Panc1 (cell line): ENCODE data around the gene ZNF318. TPM values are rescaled to one million over a fixed set of nuclear protein-coding genes. Genes with fewer than 3 reads are reported as not detected.

Experiments
- ATAC-seq: fragments of 200-7000 bp; cut with Tn5 transposase; 2 replicates; pipeline ENCODE4 v1.9.1; 2020; ENCODE audit warnings: mild to moderate bottlenecking, moderate library complexity
- BruUV-seq: library from RNA; stranded (reverse); fragments of 400-500 nt; replicated peaks from 2 replicates; lab custom pipeline; 2021; lab: Mats Ljungman, UMichigan
- CTCF ChIA-PET: fragments of 300-600 bp; sonication (Branson Sonifier 250); formaldehyde crosslinking; loops from one replicate; lab custom pipeline; 2022; ENCODE audit warnings: antibody characterized with exemption; lab: Charles Lee
- POLR2A ChIA-PET: fragments of 300-600 bp; sonication (Branson Sonifier 250); formaldehyde crosslinking; loops from one replicate; lab custom pipeline; 2022; ENCODE audit warnings: antibody characterized with exemption; lab: Charles Lee
- DNase-seq: peaks from one replicate; pipeline ENCODE4 v3.0.0-alpha.2; 2010; ENCODE audit warnings: low read depth, low spot score
- H3K27ac ChIP-seq: 2 replicates; pipeline ENCODE4 v1.5.1; 2011; ENCODE audit warnings: mild to moderate bottlenecking, low read length, inconsistent platforms
- H3K27me3 ChIP-seq: fragments of 200-500 bp; sonication (Bioruptor generic); 2 replicates; pipeline ENCODE4 v1.6.0; 2014; ENCODE audit warnings: low read length, inconsistent platforms; ENCODE audit not compliant: control insufficient read depth, insufficient read depth
- H3K36me3 ChIP-seq: fragments of 200-500 bp; sonication (Bioruptor generic); 2 replicates; pipeline ENCODE4 v1.5.1; 2014; ENCODE audit warnings: inconsistent platforms, mild to moderate bottlenecking, low read length, moderate library complexity; ENCODE audit not compliant: control insufficient read depth, insufficient read depth
- H3K4me1 ChIP-seq: 2 replicates; pipeline ENCODE4 v1.5.1; 2011; ENCODE audit warnings: inconsistent platforms, mild to moderate bottlenecking, low read length, moderate library complexity; ENCODE audit not compliant: control insufficient read depth, insufficient read depth
- H3K4me3 ChIP-seq, 2 experiments: 2 replicates each; pipeline ENCODE4 v1.5.1; 2011 to 2012; ENCODE audit warnings: low read depth in 2 of 2, low read length in 2 of 2, mild to moderate bottlenecking in 2 of 2, inconsistent platforms in 1 of 2, moderate library complexity in 1 of 2
- H3K9me3 ChIP-seq: fragments of 200-500 bp; sonication (Bioruptor generic); 2 replicates; pipeline ENCODE4 v1.5.1; 2014; ENCODE audit warnings: low read depth, mild to moderate bottlenecking, inconsistent platforms, low read length, moderate library complexity; ENCODE audit not compliant: control insufficient read depth, insufficient read depth
- POLR2AphosphoS5 ChIP-seq: IDR thresholded peaks from 2 replicates; pipeline ENCODE4 v1.6.1; 2012; ENCODE audit warnings: mild to moderate bottlenecking, low read depth, low read length, moderate library complexity
- SIN3A ChIP-seq: IDR thresholded peaks from 2 replicates; pipeline ENCODE4 v1.6.1; 2012; ENCODE audit warnings: low read depth, mild to moderate bottlenecking, low read length, moderate library complexity, borderline replicate concordance; ENCODE audit not compliant: insufficient read depth
- TCF7L2 ChIP-seq: IDR thresholded peaks from 2 replicates; pipeline ENCODE4 v1.6.1; 2011; ENCODE audit warnings: mild to moderate bottlenecking, low read depth, low read length, inconsistent platforms
- in situ Hi-C: cut with HindIII; loops from 2 replicates; pipeline ENCODE4 v1.10.0; 2016; ENCODE audit warnings: low sequenced_read_pairs, low pct_unique_long_range_greater_than_20kb
- intact Hi-C: fragments of 100-400 bp; cut with micrococcal nuclease; formaldehyde crosslinking; loops from one replicate; pipeline ENCODE4 v1.10.0; 2022; ENCODE audit not compliant: unreplicated experiment
- total RNA-seq: library from RNA; stranded (reverse); gene quantifications from one replicate; pipeline ENCODE4 v1.2.1, GENCODE V29; 2021; ENCODE audit not compliant: unreplicated experiment
- TF ChIP-seq, protein P1 (sequence below): fragments of 450-650 bp; IDR thresholded peaks from 2 replicates; pipeline ENCODE4 v1.5.1; 2017; ENCODE audit warnings: mild to moderate bottlenecking
- TF ChIP-seq, protein P2 (sequence below), 2 experiments: IDR thresholded peaks; 2 replicates each; pipeline ENCODE4 v1.6.1; 2011 to 2012; ENCODE audit warnings: low read depth in 2 of 2, control low read depth in 1 of 2, low read length in 1 of 2, mild to moderate bottlenecking in 1 of 2, moderate library complexity in 1 of 2; ENCODE audit not compliant: insufficient read depth in 1 of 2

ZNF318 gene
- total RNA-seq, 1 experiment from 2014 or later: 28.0 TPM

GRCh38 chr6:43313813-43314212 is 55.6 kb downstream of the ZNF318 start:
- in situ Hi-C loops (no loop called here), intact Hi-C loops (no loop called here)
- Histone ChIP-seq H3K9me3 (no peaks in the 10 kb centered on the region), H3K36me3 (no peaks in the 10 kb centered on the region), H3K27me3 (peaks cover 13% of the 10 kb centered on the region; the same call in 1 of the 2 replicates), H3K4me1 (no peaks in the 10 kb centered on the region), H3K27ac (no peak overlapping the region), H3K4me3 (no peak overlapping the region)
- no peak for ATAC-seq
- DNase-seq: no peak
- ChIA-PET CTCF (interaction anchor here (0.7 kb wide), 1 partner anchor 114 kb away, joined by 3 read pairs; no protein-coding TSS in a partner anchor), POLR2A (no interaction called here)
- TF ChIP-seq, protein P1, sequence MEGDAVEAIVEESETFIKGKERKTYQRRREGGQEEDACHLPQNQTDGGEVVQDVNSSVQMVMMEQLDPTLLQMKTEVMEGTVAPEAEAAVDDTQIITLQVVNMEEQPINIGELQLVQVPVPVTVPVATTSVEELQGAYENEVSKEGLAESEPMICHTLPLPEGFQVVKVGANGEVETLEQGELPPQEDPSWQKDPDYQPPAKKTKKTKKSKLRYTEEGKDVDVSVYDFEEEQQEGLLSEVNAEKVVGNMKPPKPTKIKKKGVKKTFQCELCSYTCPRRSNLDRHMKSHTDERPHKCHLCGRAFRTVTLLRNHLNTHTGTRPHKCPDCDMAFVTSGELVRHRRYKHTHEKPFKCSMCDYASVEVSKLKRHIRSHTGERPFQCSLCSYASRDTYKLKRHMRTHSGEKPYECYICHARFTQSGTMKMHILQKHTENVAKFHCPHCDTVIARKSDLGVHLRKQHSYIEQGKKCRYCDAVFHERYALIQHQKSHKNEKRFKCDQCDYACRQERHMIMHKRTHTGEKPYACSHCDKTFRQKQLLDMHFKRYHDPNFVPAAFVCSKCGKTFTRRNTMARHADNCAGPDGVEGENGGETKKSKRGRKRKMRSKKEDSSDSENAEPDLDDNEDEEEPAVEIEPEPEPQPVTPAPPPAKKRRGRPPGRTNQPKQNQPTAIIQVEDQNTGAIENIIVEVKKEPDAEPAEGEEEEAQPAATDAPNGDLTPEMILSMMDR: no peak
- TF ChIP-seq, protein P2, sequence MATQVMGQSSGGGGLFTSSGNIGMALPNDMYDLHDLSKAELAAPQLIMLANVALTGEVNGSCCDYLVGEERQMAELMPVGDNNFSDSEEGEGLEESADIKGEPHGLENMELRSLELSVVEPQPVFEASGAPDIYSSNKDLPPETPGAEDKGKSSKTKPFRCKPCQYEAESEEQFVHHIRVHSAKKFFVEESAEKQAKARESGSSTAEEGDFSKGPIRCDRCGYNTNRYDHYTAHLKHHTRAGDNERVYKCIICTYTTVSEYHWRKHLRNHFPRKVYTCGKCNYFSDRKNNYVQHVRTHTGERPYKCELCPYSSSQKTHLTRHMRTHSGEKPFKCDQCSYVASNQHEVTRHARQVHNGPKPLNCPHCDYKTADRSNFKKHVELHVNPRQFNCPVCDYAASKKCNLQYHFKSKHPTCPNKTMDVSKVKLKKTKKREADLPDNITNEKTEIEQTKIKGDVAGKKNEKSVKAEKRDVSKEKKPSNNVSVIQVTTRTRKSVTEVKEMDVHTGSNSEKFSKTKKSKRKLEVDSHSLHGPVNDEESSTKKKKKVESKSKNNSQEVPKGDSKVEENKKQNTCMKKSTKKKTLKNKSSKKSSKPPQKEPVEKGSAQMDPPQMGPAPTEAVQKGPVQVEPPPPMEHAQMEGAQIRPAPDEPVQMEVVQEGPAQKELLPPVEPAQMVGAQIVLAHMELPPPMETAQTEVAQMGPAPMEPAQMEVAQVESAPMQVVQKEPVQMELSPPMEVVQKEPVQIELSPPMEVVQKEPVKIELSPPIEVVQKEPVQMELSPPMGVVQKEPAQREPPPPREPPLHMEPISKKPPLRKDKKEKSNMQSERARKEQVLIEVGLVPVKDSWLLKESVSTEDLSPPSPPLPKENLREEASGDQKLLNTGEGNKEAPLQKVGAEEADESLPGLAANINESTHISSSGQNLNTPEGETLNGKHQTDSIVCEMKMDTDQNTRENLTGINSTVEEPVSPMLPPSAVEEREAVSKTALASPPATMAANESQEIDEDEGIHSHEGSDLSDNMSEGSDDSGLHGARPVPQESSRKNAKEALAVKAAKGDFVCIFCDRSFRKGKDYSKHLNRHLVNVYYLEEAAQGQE (IDR thresholded peaks at IDR 0.05; ENCODE audit: insufficient read depth in 1 of 2, low read depth in 2 of 2, low read length in 1 of 2): no peak
- no peak for TF ChIP-seq POLR2AphosphoS5
- no peak for TF ChIP-seq SIN3A
- TF ChIP-seq TCF7L2: no peak
- no TSS peak for BruUV-seq

GRCh38 chr6:43311666-43312065 is 57.8 kb downstream of the ZNF318 start:
- no peak for DNase-seq
- ChIA-PET CTCF (no interaction called here), POLR2A (no interaction called here)
- Histone ChIP-seq H3K27me3 (peaks cover 4% of the 10 kb centered on the region; the same call in 1 of the 2 replicates), H3K27ac (no peak overlapping the region), H3K36me3 (no peaks in the 10 kb centered on the region), H3K4me1 (no peaks in the 10 kb centered on the region), H3K9me3 (no peaks in the 10 kb centered on the region), H3K4me3 (no peak overlapping the region)
- intact Hi-C loops: no loop called here
- no TSS peak for BruUV-seq
- TF ChIP-seq SIN3A: no peak
- no peak for TF ChIP-seq TCF7L2
- TF ChIP-seq, protein P2 (IDR thresholded peaks at IDR 0.05; ENCODE audit: insufficient read depth in 1 of 2, low read depth in 2 of 2, low read length in 1 of 2): no peak
- TF ChIP-seq POLR2AphosphoS5: no peak
- TF ChIP-seq, protein P1: no peak
- no peak for ATAC-seq
- in situ Hi-C loops: no loop called here
